Stimulated activated CD4-positive, alpha-beta T cell treated with anti-CD3 and anti-CD28 coated beads, TNF-alpha, amount 100 ng/mL, for 24 hours (primary cell): ENCODE results near the gene NR5A1.

ENCODE experiments used
- DNase-seq, 3 experiments: peaks; one replicate each; pipeline ENCODE4 v3.0.0-alpha.2; 2020; ENCODE audit warnings: low read depth in 3 of 3

Gene NR5A1

GRCh38 chr9:124440786-124441185, 66.4 kb downstream of the NR5A1 start:
- DNase-seq, result no peak

GRCh38 chr9:124439686-124440243, 67.4 kb downstream of the NR5A1 start:
- DNase-seq, result no peak

GRCh38 chr9:124439086-124439485, 68.1 kb downstream of the NR5A1 start:
- no peak for DNase-seq

- DNase-seq, result no peak
These were observed 69.1 kb downstream of the NR5A1 start for GRCh38 chr9:124438091-124438490.

GRCh38 chr9:124437086-124437485, 70.1 kb downstream of the NR5A1 start:
- DNase-seq, result no peak

GRCh38 chr9:124436320-124436719, 70.9 kb downstream of the NR5A1 start:
- DNase-seq, result no peak
